Measurements from ENCODE around the gene TMEM150A. TPM values are rescaled to one million over a fixed set of nuclear protein-coding genes. Genes with fewer than 3 reads are reported as not detected.
"Not testable (repeated sequence)": the region's sequence is repeated elsewhere in the genome, so short reads cannot be mapped to it uniquely, and the experiment has no call there.

Gene TMEM150A
- polyA plus RNA-seq, 5 donors, result 9.9 to 16.9 (median 13.8) TPM

GRCh38 chr2:85613717-85614515 is 11.4 kb upstream of the TMEM150A start:
- no peak for DNase-seq

- peak; percentile 86 to 88 for DNase-seq
Observed at GRCh38 chr2:85611705-85612587, 9.4 kb upstream of the TMEM150A start, which contains the start of gene C2orf68. C2orf68 (minus strand) TSS chr2:85612066; CDS start chr2:85611984, 82 bp downstream.

GRCh38 chr2:85611217-85611704 is 8.8 kb upstream of the TMEM150A start:
- no peak for DNase-seq

- no peak for DNase-seq
Observed at GRCh38 chr2:85607268-85608215, 5.0 kb upstream of the TMEM150A start.

- no peak for DNase-seq
Observed at GRCh38 chr2:85606116-85606455, 3.6 kb upstream of the TMEM150A start.

- DNase-seq, result peak; percentile 84 to 89
Observed at GRCh38 chr2:85605406-85606115, 3.1 kb upstream of the TMEM150A start.

- DNase-seq, result no peak
Observed at GRCh38 chr2:85604568-85605339, 2.3 kb upstream of the TMEM150A start.

- DNase-seq, result not testable (repeated sequence)
Observed at GRCh38 chr2:85604133-85604444, 1.6 kb upstream of the TMEM150A start.

GRCh38 chr2:85601771-85602475 is 575 bp downstream of the TMEM150A start:
- DNase-seq, result no peak

- no peak for DNase-seq
Observed at GRCh38 chr2:85600951-85601770, 1.3 kb downstream of the TMEM150A start.

- DNase-seq, result no peak
Observed at GRCh38 chr2:85600235-85600575, 2.3 kb downstream of the TMEM150A start.

- no peak for DNase-seq
Observed at GRCh38 chr2:85599468-85600234, 2.8 kb downstream of the TMEM150A start.

GRCh38 chr2:85598594-85599340 is 3.7 kb downstream of the TMEM150A start:
- DNase-seq, result no peak

GRCh38 chr2:85597241-85597640 is 5.3 kb downstream of the TMEM150A start:
- DNase-seq, result no peak

GRCh38 chr2:85596486-85597143 is 5.9 kb downstream of the TMEM150A start:
- DNase-seq, result no peak

GRCh38 chr2:85596026-85596333 is 6.5 kb downstream of the TMEM150A start:
- DNase-seq, result no peak

Measured in right lung (tissue), 5 donors.